ENCODE results near the gene MUTYH. TPM values are rescaled to one million over a fixed set of nuclear protein-coding genes. Genes with fewer than 3 reads are reported as not detected.
A peak's percentile ranks its signal among the peaks of the same experiment; 100 is the strongest.

MUTYH gene
- total RNA-seq, 2 experiments from 2014 or later: 52.6 to 70.1 TPM

GRCh38 chr1:45345014-45345413 is 4.8 kb upstream of the MUTYH start:
- H3K79me2 ChIP-seq (ENCODE audit: insufficient read depth, low read depth, low read length): peaks cover 23% of the 10 kb centered on the region
- TF ChIP-seq EZH2phosphoT487 (IDR thresholded peaks at IDR 0.05; ENCODE audit: borderline replicate concordance, low read depth, low read length): no peak
- TF ChIP-seq CTCF (conservative IDR thresholded peaks at IDR 0.05; ENCODE audit: low read length): no peak
- H3K9me3 ChIP-seq (ENCODE audit: low read length): no peaks in the 10 kb centered on the region
- no peak overlapping the region for H3K4me3 ChIP-seq (ENCODE audit: low read depth, low read length, poor library complexity, severe bottlenecking)
- H4K20me1 ChIP-seq (ENCODE audit: insufficient read depth, low read length): no peaks in the 10 kb centered on the region
- no peak overlapping the region for H3K27ac ChIP-seq (ENCODE audit: low read depth, low read length, poor library complexity, severe bottlenecking)
- H3K9me2 ChIP-seq (ENCODE audit: insufficient read depth, low read length): no peaks in the 10 kb centered on the region
- DNase-seq (ENCODE audit: low spot score): no peak
- H3K4me2 ChIP-seq (ENCODE audit: low read length): no peak overlapping the region
- ChIA-PET CTCF (ENCODE audit: unreplicated experiment) (no interaction called here), POLR2A (interaction anchor here (0.5 to 1.0 kb wide), 2 partner anchors 10 to 526 kb away, joined by 3 read pairs; no protein-coding TSS in a partner anchor)
- BruUV-seq (replicated peaks): no TSS peak
- peaks cover 64% of the 10 kb centered on the region for H3K36me3 ChIP-seq (ENCODE audit: insufficient read depth, low read length)
- no peak overlapping the region for H2AFZ ChIP-seq (ENCODE audit: low read length)
- intact Hi-C loops (cut with micrococcal nuclease; ENCODE audit: unreplicated experiment): no loop called here
- H3K4me1 ChIP-seq (ENCODE audit: insufficient read depth, low read length, poor library complexity, severe bottlenecking): peaks cover 15% of the 10 kb centered on the region

- ChIA-PET CTCF (ENCODE audit: unreplicated experiment) (no interaction called here), POLR2A (interaction anchor here (0.6 to 1.0 kb wide), 3 partner anchors 17 to 314 kb away, joined by 3 to 4 read pairs (median 4); no protein-coding TSS in a partner anchor)
- TF ChIP-seq CTCF (conservative IDR thresholded peaks at IDR 0.05; ENCODE audit: low read length) (no peak), EZH2phosphoT487 (IDR thresholded peaks at IDR 0.05; ENCODE audit: borderline replicate concordance, low read depth, low read length) (no peak)
- intact Hi-C loops (cut with micrococcal nuclease; ENCODE audit: unreplicated experiment): loop anchor here (5.0 kb wide), 1 partner anchor 148 kb away; the partner anchor contains the start of gene TESK2
- no peaks in the 10 kb centered on the region for H4K20me1 ChIP-seq (ENCODE audit: insufficient read depth, low read length)
- H3K4me3 ChIP-seq (ENCODE audit: low read depth, low read length, poor library complexity, severe bottlenecking): no peak overlapping the region
- no peak for DNase-seq (ENCODE audit: low spot score)
- H3K4me2 ChIP-seq (ENCODE audit: low read length): no peak overlapping the region
- H3K9me3 ChIP-seq (ENCODE audit: low read length): no peaks in the 10 kb centered on the region
- peaks cover 64% of the 10 kb centered on the region for H3K36me3 ChIP-seq (ENCODE audit: insufficient read depth, low read length)
- H3K9me2 ChIP-seq (ENCODE audit: insufficient read depth, low read length): no peaks in the 10 kb centered on the region
- no peak overlapping the region for H3K27ac ChIP-seq (ENCODE audit: low read depth, low read length, poor library complexity, severe bottlenecking)
- BruUV-seq (replicated peaks): no TSS peak
- H3K79me2 ChIP-seq (ENCODE audit: insufficient read depth, low read depth, low read length): peaks cover 24% of the 10 kb centered on the region
- peaks cover 15% of the 10 kb centered on the region for H3K4me1 ChIP-seq (ENCODE audit: insufficient read depth, low read length, poor library complexity, severe bottlenecking)
- no peak overlapping the region for H2AFZ ChIP-seq (ENCODE audit: low read length)
Measured at GRCh38 chr1:45344499-45344898, 4.3 kb upstream of the MUTYH start.

- Histone ChIP-seq H2AFZ (ENCODE audit: low read length) (peak overlapping the region; percentile 40; the same call in 1 of the 2 replicates), H3K4me2 (ENCODE audit: low read length) (peak overlapping the region; percentile 95), H3K4me3 (ENCODE audit: low read depth, low read length, poor library complexity, severe bottlenecking) (peak overlapping the region; percentile 81), H4K20me1 (ENCODE audit: insufficient read depth, low read length) (no peaks in the 10 kb centered on the region), H3K4me1 (ENCODE audit: insufficient read depth, low read length, poor library complexity, severe bottlenecking) (peaks cover 28% of the 10 kb centered on the region), H3K9me2 (ENCODE audit: insufficient read depth, low read length) (no peaks in the 10 kb centered on the region), H3K9me3 (ENCODE audit: low read length) (no peaks in the 10 kb centered on the region; the same call in 1 of the 2 replicates), H3K27ac (ENCODE audit: low read depth, low read length, poor library complexity, severe bottlenecking) (peak overlapping the region; percentile 85), H3K79me2 (ENCODE audit: insufficient read depth, low read depth, low read length) (peaks cover 34% of the 10 kb centered on the region), H3K36me3 (ENCODE audit: insufficient read depth, low read length) (peaks cover 62% of the 10 kb centered on the region)
- peak; percentile 74 for DNase-seq (ENCODE audit: low spot score)
- intact Hi-C loops (cut with micrococcal nuclease; ENCODE audit: unreplicated experiment): loop anchor here (1.0 to 5.0 kb wide), 4 partner anchors 37 to 345 kb away; partner anchors contain the start of genes GPBP1L1, NASP and TESK2
- CTCF ChIA-PET (ENCODE audit: unreplicated experiment): interaction anchor here (0.6 to 1.6 kb wide), 5 partner anchors 53 to 228 kb away, joined by 3 to 8 read pairs (median 3); partner anchors contain the start of genes CCDC163, MMACHC and TESK2
- POLR2A ChIA-PET: interaction anchor here (0.6 to 3.5 kb wide), 26 partner anchors 8 to 619 kb away, joined by 3 to 45 read pairs (median 4); partner anchors contain the start of genes AKR1A1, CCDC163, GPBP1L1 and HPDL
- no peak for TF ChIP-seq EZH2phosphoT487 (IDR thresholded peaks at IDR 0.05; ENCODE audit: borderline replicate concordance, low read depth, low read length)
- 0 out of 2 replicates have a peak, but pooled peaks have one; percentile 39 for TF ChIP-seq CTCF (conservative IDR thresholded peaks at IDR 0.05; ENCODE audit: low read length)
- no TSS peak for BruUV-seq (replicated peaks)
Measured at GRCh38 chr1:45340816-45341466, 701 bp upstream of the MUTYH start.
